K562 (cell line): Measurements from ENCODE around the gene TTLL11. TPM values are rescaled to one million over a fixed set of nuclear protein-coding genes. Genes with fewer than 3 reads are reported as not detected.

ENCODE experiments used
- ATAC-seq: fragments of 200-7000 bp; cut with Tn5 transposase; 3 replicates; pipeline ENCODE4 v1.9.1; 2020; ENCODE audit warnings: moderate library complexity
- BruUV-seq: library from RNA; stranded (reverse); fragments of 400-500 nt; replicated peaks from 2 replicates; lab custom pipeline; 2021; lab: Mats Ljungman, UMichigan
- CTCF ChIA-PET: fragments of 300-600 bp; formaldehyde crosslinking; extraction: SDS; loops from one replicate; lab custom pipeline; 2021; ENCODE audit warnings: low intra/inter-chr PET ratio; lab: Yijun Ruan, JAX
- POLR2A ChIA-PET: fragments of 300-600, 350-650 bp; sonication (Branson Sonifier 250); formaldehyde crosslinking; extraction: SDS; loops from one replicate; lab custom pipeline; 2021; ENCODE audit warnings: antibody characterized with exemption, inconsistent platforms; lab: Yijun Ruan, JAX
- DNase-seq, 4 experiments: peaks; one replicate each; pipeline versions ENCODE4 v3.0.0 to v3.0.0-alpha.2; 2011 to 2018; ENCODE audit warnings: low spot score in 3 of 4, mixed read lengths in 3 of 4; ENCODE audit errors: extremely low read depth in 1 of 4
- FAIRE-seq: peaks from 2 replicates; lab custom pipeline; 2011; peaks lifted over from hg19 to GRCh38; lab: Jason Lieb, UNC
- H2AFZ ChIP-seq: 2 replicates; pipeline ENCODE4 v1.6.0; 2011; ENCODE audit warnings: low read depth, low read length, control low read depth, inconsistent platforms
- H3K27ac ChIP-seq: fragments of 200-600 bp; 3 replicates; pipeline ENCODE4 v1.8.0; 2011; ENCODE audit warnings: low read depth, mild to moderate bottlenecking, control low read depth, inconsistent platforms, low read length, moderate library complexity, mixed read lengths; ENCODE audit errors: extremely low read depth
- H3K27me3 ChIP-seq, 2 experiments: fragments of 300-600 bp in 1 of 2; 2 replicates in 1 of 2; 3 replicates in 1 of 2; pipeline versions ENCODE4 v1.6.0 to v1.8.0; 2011; ENCODE audit warnings: inconsistent platforms in 2 of 2, low read length in 2 of 2, mild to moderate bottlenecking in 1 of 2, mixed read lengths in 1 of 2, moderate library complexity in 1 of 2; ENCODE audit not compliant: control insufficient read depth in 2 of 2, insufficient read depth in 2 of 2
- H3K36me3 ChIP-seq: fragments of 300-600 bp; 3 replicates; pipeline ENCODE4 v1.8.0; 2011; ENCODE audit warnings: mild to moderate bottlenecking, low read length, inconsistent platforms; ENCODE audit not compliant: control insufficient read depth, insufficient read depth
- H3K4me1 ChIP-seq, 2 experiments: fragments of 200-600 bp in 1 of 2; replicated peaks in 1 of 2; 2 replicates in 1 of 2; 3 replicates in 1 of 2; pipeline versions ENCODE4 v1.5.1 to v1.8.0; 2011; ENCODE audit warnings: inconsistent platforms in 2 of 2, low read length in 2 of 2, mild to moderate bottlenecking in 1 of 2, mixed read lengths in 1 of 2, moderate library complexity in 1 of 2; ENCODE audit not compliant: control insufficient read depth in 2 of 2, insufficient read depth in 2 of 2
- H3K4me2 ChIP-seq: 2 replicates; pipeline ENCODE4 v1.6.1; 2011; ENCODE audit warnings: low read length, control low read depth, inconsistent platforms, mixed read lengths; ENCODE audit not compliant: insufficient read depth
- H3K4me3 ChIP-seq: fragments of 200-600 bp; sonication (generic), shearing (Covaris generic); 2 replicates; pipeline ENCODE4 v1.5.1; 2016; ENCODE audit warnings: control low read depth, inconsistent platforms
- H3K79me2 ChIP-seq: fragments of 200-600 bp; 3 replicates; pipeline ENCODE4 v1.8.0; 2011; ENCODE audit warnings: low read length, inconsistent platforms; ENCODE audit not compliant: control insufficient read depth, insufficient read depth
- H3K9ac ChIP-seq, 2 experiments: 2 replicates each; pipeline versions ENCODE4 v1.6.0 to v1.6.1; 2011; ENCODE audit warnings: low read depth in 2 of 2, low read length in 2 of 2, control low read depth in 1 of 2, inconsistent platforms in 1 of 2, mild to moderate bottlenecking in 1 of 2, mixed read lengths in 1 of 2; ENCODE audit not compliant: insufficient read depth in 1 of 2
- H3K9me1 ChIP-seq: one replicate; pipeline ENCODE4 v1.6.0; 2011; ENCODE audit warnings: inconsistent platforms, mild to moderate bottlenecking, low read length, moderate library complexity; ENCODE audit not compliant: control insufficient read depth, insufficient read depth
- H3K9me3 ChIP-seq: replicated peaks from 2 replicates; pipeline ENCODE4 v1.5.1; 2011; ENCODE audit warnings: low read depth, low read length, inconsistent platforms; ENCODE audit not compliant: control insufficient read depth, insufficient read depth
- H4K20me1 ChIP-seq: replicated peaks from 2 replicates; pipeline ENCODE4 v1.6.1; 2011; ENCODE audit warnings: low read length, inconsistent platforms, mixed read lengths; ENCODE audit not compliant: control insufficient read depth, insufficient read depth
- CC2D1A ChIP-seq: fragments of 450-650 bp; IDR thresholded peaks from 2 replicates; pipeline ENCODE4 v1.6.1; 2017; ENCODE audit warnings: mild to moderate bottlenecking
- DIDO1 ChIP-seq: fragments of 450-650 bp; IDR thresholded peaks from 2 replicates; pipeline ENCODE4 v1.6.1; 2016; ENCODE audit warnings: low read depth, missing biosample characterization, missing genetic modification characterization
- ETV6 ChIP-seq, 3 experiments: fragments of 150-350 bp in 1 of 3; sonication (generic) in 1 of 3; formaldehyde crosslinking in 1 of 3; IDR thresholded peaks; 2 replicates each; pipeline versions ENCODE4 v1.6.1 to v1.8.0; 2014 to 2022; ENCODE audit warnings: borderline replicate concordance in 2 of 3, low read depth in 2 of 3, antibody characterized with exemption in 1 of 3, low read length in 1 of 3, mild to moderate bottlenecking in 1 of 3, missing genetic modification reagents in 1 of 3
- HINFP ChIP-seq: fragments of 450-650 bp; conservative IDR thresholded peaks from 2 replicates; pipeline ENCODE4 v1.6.1; 2016; ENCODE audit warnings: missing genetic modification characterization, low read depth, mild to moderate bottlenecking, control low read depth, missing compliant biosample characterization
- PRPF4 ChIP-seq: fragments of 200-400 bp; formaldehyde crosslinking; IDR thresholded peaks from one replicate; pipeline ENCODE4 v1.6.1; 2017; ENCODE audit warnings: low read length, low read depth, mild to moderate bottlenecking; ENCODE audit not compliant: insufficient read depth, poor library complexity, severe bottlenecking
- TEAD4 ChIP-seq, 2 experiments: sonication (generic) in 1 of 2; formaldehyde crosslinking in 1 of 2; IDR thresholded peaks; 2 replicates each; pipeline versions ENCODE4 v1.6.1 to v1.8.0; 2012 to 2022; ENCODE audit warnings: borderline replicate concordance in 1 of 2, inconsistent platforms in 1 of 2, low read length in 1 of 2, mild to moderate bottlenecking in 1 of 2, missing genetic modification reagents in 1 of 2
- TSHZ1 ChIP-seq: fragments of 250-450 bp; sonication (Bioruptor Pico); IDR thresholded peaks from 2 replicates; pipeline ENCODE4 v1.4.0; 2020; ENCODE audit warnings: mild to moderate bottlenecking, moderate library complexity
- WGBS: fragments of 100-300 bp; shearing (Covaris generic); methylation state at CpG from one replicate; pipeline ENCODE4 v1.1.6; 2016; ENCODE audit warnings: low coverage, mixed read lengths; ENCODE audit not compliant: insufficient coverage; ENCODE audit errors: missing lambda C conversion rate; 5-methylcytosine and 5-hydroxymethylcytosine counted together
- in situ Hi-C: fragments of 300-500 bp; cut with MboI; formaldehyde crosslinking; loops from 4 replicates; pipeline ENCODE4 v1.15.0; 2018; ENCODE audit warnings: inconsistent platforms, mixed read lengths
- intact Hi-C: fragments of 100-400 bp; cut with micrococcal nuclease; formaldehyde crosslinking; loops from 2 replicates; pipeline ENCODE4 v1.14.2; 2022
- polyA plus RNA-seq, 8 experiments: library from polyadenylated mRNA; depleted of rRNA in 4 of 8; stranded (reverse) in 5 of 8; unstranded in 3 of 8; fragments of >200 nt; fragmentation: Nextera tagmentation in 2 of 8; fragmentation: Illumina TruSeq in 1 of 8; extraction: Ambion mirVana in 2 of 8; extraction: Trizol in 1 of 8; gene quantifications; 2 replicates each; pipeline versions ENCODE4 v1.2.1 to v1.2.3, GENCODE V29; 2011 to 2014; ENCODE audit warnings: inconsistent platforms in 1 of 8, missing spikeins in 1 of 8
- total RNA-seq, 7 experiments: library from RNA; depleted of rRNA in 6 of 7; stranded (reverse); fragments of >200 nt in 6 of 7; fragmentation: Illumina TruSeq in 2 of 7; extraction: Trizol in 2 of 7; gene quantifications; 2 replicates each; pipeline versions ENCODE4 v1.2.1 to v1.2.3, GENCODE V29; 2011 to 2021; ENCODE audit warnings: low replicate concordance in 1 of 7
- TF ChIP-seq, protein P1 (sequence below): fragments of 450-650 bp; formaldehyde crosslinking; conservative IDR thresholded peaks from 2 replicates; pipeline ENCODE4 v1.4.0; 2022; ENCODE audit warnings: mild to moderate bottlenecking, missing genetic modification characterization
- TF ChIP-seq, protein P2 (sequence below): sonication (generic); formaldehyde crosslinking; IDR thresholded peaks from 2 replicates; pipeline ENCODE4 v1.8.1; 2023; ENCODE audit warnings: mild to moderate bottlenecking, missing genetic modification reagents
- TF ChIP-seq, protein P3 (sequence below): sonication (generic); formaldehyde crosslinking; IDR thresholded peaks from 2 replicates; pipeline ENCODE4 v1.8.0; 2022; ENCODE audit warnings: mild to moderate bottlenecking, missing genetic modification reagents

TTLL11 gene
- total and polyA plus RNA-seq, 9 of the 15 experiments (the other 6 are each of a cell fraction or from before 2014, with no cell fraction given), result 0.83 to 4.4 (median 2.7) TPM

DNA sequence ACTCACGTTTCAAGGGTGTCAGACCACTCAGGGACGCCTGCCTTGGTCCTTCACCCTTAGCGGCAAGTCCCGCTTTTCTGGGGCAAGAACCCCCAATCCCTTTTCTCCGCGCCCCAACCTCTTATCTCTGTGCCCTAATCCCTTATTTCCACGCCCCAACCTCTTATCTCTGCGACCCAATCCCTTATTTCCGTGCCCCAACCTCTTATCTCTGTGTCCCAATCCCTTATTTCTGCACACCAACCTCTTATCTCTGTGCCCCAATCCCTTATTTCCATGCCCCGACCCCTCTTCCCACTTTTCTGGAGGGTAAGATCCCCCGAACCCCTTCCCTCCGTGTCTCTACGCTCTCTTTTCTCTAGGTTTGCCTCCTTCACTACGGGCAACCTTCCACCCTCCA lies 302.3 kb downstream of the TTLL11 start:
- no peak overlapping the region for H3K9ac ChIP-seq
- ChIA-PET POLR2A (no interaction called here), CTCF (no interaction called here)
- in situ Hi-C loops, result no loop called here
- intact Hi-C loops, result no loop called here
- no peak overlapping the region for H3K27ac ChIP-seq
- H3K4me2 ChIP-seq, result no peak overlapping the region; the same call in 1 of the 2 replicates
- no peak for ATAC-seq
- no peaks in the 10 kb centered on the region for H3K9me3 ChIP-seq
- FAIRE-seq, result no peak
- H3K79me2 ChIP-seq, result no peaks in the 10 kb centered on the region
- H3K9me1 ChIP-seq, result no peaks in the 10 kb centered on the region
- no peaks in the 10 kb centered on the region for H4K20me1 ChIP-seq
- H2AFZ ChIP-seq, result no peak overlapping the region
- H3K4me3 ChIP-seq, result no peak overlapping the region
- under 1% methylated on average over 14 of the region's 14 CpGs for WGBS
- H3K27me3 ChIP-seq, result peaks cover 7 to 24% of the 10 kb centered on the region in 2 experiments; a peak in 4 of 5 replicates
- BruUV-seq, result no TSS peak
- no peaks in the 10 kb centered on the region for H3K36me3 ChIP-seq
- DNase-seq, result no peak
- no peaks in the 10 kb centered on the region; a peak in 1 of 5 replicates for H3K4me1 ChIP-seq
- TF ChIP-seq TSHZ1 (CRISPR knock-in tag) (no peak), DIDO1 (tag) (0 out of 2 replicates have a peak, but pooled peaks have one; percentile 29), CC2D1A (peak; percentile 71), TEAD4 (IDR thresholded peaks at IDR 0.05; ENCODE audit: low read length) (peak; percentile 70), TEAD4 (CRISPR knock-in tag; IDR thresholded peaks at IDR 0.05; ENCODE audit: borderline replicate concordance) (no peak), HINFP (tag) (no peak), PRPF4 (no peak), ETV6 (IDR thresholded peaks at IDR 0.05; ENCODE audit: borderline replicate concordance in 1 of 2, low read depth in 2 of 2, low read length in 1 of 2) (no peak), ETV6 (CRISPR knock-in tag; IDR thresholded peaks at IDR 0.05; ENCODE audit: borderline replicate concordance) (no peak)
- TF ChIP-seq, protein P1, sequence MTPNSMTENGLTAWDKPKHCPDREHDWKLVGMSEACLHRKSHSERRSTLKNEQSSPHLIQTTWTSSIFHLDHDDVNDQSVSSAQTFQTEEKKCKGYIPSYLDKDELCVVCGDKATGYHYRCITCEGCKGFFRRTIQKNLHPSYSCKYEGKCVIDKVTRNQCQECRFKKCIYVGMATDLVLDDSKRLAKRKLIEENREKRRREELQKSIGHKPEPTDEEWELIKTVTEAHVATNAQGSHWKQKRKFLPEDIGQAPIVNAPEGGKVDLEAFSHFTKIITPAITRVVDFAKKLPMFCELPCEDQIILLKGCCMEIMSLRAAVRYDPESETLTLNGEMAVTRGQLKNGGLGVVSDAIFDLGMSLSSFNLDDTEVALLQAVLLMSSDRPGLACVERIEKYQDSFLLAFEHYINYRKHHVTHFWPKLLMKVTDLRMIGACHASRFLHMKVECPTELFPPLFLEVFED (CRISPR knock-in tag), result 0 out of 2 replicates have a peak, but pooled peaks have one; percentile 46
- TF ChIP-seq, protein P2, sequence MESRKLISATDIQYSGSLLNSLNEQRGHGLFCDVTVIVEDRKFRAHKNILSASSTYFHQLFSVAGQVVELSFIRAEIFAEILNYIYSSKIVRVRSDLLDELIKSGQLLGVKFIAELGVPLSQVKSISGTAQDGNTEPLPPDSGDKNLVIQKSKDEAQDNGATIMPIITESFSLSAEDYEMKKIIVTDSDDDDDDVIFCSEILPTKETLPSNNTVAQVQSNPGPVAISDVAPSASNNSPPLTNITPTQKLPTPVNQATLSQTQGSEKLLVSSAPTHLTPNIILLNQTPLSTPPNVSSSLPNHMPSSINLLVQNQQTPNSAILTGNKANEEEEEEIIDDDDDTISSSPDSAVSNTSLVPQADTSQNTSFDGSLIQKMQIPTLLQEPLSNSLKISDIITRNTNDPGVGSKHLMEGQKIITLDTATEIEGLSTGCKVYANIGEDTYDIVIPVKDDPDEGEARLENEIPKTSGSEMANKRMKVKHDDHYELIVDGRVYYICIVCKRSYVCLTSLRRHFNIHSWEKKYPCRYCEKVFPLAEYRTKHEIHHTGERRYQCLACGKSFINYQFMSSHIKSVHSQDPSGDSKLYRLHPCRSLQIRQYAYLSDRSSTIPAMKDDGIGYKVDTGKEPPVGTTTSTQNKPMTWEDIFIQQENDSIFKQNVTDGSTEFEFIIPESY (CRISPR knock-in tag), result no peak
- TF ChIP-seq, protein P3, sequence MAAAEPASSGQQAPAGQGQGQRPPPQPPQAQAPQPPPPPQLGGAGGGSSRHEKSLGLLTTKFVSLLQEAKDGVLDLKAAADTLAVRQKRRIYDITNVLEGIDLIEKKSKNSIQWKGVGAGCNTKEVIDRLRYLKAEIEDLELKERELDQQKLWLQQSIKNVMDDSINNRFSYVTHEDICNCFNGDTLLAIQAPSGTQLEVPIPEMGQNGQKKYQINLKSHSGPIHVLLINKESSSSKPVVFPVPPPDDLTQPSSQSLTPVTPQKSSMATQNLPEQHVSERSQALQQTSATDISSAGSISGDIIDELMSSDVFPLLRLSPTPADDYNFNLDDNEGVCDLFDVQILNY (CRISPR knock-in tag), result no peak
